NCI-H2227 treated with DMSO at 0.1 percent for 48 hours (cell line): ENCODE data around the gene GPR63.

Experiments used
- DNase-seq: peaks from one replicate; lab custom pipeline; 2025; lab: John Stamatoyannopoulos, UW

The GPR63 gene

DNA sequence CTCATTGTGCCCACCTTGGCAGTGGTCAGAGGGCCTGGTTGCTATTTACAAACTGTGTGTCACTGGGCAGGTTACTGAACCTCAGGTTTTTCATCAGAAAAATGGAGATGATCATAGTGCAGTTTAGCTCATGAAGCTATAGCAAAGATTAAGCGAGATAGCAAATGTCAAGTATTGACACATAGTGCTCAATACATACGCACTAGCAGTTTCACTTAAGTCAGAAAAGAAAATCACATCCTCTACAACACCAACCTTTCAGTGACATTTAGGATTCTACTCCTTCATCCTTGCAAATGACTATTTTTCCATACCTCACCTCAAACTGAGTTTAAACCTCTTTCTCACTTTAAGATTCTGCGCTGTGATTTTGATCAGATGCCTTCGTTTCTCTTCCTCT, 16.2 kb downstream of the GPR63 start:
- DNase-seq, result no peak

- DNase-seq, result no peak
Measured at GRCh38 chr6:96816301-96816817, 20.9 kb downstream of the GPR63 start.

- DNase-seq, result no peak
Measured at GRCh38 chr6:96814625-96815024, 22.7 kb downstream of the GPR63 start.

DNA sequence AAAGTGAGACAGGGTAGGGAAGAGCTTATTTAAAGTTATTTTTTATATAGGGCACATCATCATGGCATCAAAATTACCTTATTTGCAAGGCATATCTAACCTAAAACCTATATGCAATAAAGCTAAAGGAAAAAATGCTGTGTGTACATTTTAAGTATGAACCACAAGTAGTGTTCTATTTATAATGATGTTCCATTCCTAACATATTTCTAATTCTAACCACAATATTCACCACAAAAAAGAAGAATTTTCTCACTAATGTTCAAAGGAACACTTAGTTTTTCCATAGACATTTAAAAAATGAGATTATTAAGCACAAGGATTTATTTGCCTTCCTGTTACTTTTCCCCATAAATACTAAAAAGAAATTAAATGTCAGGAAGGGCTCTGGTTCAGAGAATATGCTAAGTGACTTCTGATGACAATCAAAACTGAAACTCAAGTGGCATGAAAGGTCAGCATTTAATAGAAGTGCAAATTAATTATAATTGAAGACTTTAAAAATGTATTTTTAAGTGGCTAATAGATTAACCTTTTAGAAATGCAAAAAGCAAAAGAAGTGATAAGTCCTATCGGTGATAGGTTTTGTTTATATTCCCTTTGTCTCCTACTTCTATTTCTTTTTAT, 25.1 kb downstream of the GPR63 start:
- no peak for DNase-seq

DNA sequence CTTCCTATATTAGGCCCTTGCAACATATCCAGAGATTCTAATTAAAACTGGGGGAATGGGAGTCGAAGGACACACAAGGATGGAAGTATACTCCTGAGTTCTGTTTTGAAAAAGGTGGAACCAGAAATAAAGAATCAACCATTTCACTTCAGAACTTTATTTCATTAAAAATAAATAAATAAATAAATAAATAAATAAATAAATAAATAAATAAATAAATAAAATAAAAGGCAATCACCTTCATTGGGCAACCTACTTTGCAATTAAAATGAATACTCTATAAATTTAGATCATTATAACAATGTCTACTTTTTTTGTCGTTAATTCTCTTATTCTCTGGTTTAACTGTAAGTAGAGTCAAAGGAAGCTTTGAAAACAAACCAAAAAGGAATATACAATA, 25.6 kb downstream of the GPR63 start:
- DNase-seq, result no peak

DNA sequence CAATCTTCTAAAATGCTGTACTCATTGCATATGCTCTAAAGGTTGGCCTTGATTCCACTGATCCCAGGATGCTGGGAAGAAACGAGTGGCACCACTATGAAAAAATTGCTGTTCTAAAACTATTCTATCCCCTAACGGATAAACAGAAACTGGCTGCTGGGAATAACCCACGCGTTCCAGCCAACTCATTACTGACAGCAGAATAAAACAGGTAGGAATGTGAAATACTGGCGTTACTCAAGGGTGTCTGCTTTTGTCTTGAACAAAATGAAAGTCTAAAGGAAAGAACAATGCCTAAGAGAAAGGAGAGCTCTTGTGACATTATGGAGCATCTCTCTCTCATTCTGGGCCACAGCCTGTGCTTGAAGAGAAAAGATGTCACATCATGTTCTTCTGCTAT, 26.1 kb downstream of the GPR63 start:
- no peak for DNase-seq

DNA sequence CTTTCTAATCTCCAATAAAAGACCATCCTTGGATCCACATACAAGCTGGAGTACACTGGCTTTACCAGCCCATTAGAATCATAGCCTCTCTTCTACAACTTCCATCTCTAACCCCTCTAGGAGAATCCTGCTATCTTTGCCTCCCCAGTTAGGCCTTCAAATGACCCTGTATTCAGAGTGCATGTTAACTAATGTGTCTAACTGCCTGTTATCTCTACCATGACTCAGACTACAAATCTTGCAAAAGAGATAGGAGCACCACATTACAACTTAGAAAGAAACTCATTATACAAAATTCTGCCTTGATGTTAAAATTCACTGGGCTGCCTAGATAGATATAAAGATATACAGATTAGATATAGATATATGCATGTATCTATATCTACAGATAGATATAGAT, 28.2 kb downstream of the GPR63 start:
- no peak for DNase-seq

GRCh38 chr6:96803106-96803481, 34.2 kb downstream of the GPR63 start:
- no peak for DNase-seq

- DNase-seq, result no peak
Measured at GRCh38 chr6:96795481-96795880, 41.8 kb downstream of the GPR63 start.

DNA sequence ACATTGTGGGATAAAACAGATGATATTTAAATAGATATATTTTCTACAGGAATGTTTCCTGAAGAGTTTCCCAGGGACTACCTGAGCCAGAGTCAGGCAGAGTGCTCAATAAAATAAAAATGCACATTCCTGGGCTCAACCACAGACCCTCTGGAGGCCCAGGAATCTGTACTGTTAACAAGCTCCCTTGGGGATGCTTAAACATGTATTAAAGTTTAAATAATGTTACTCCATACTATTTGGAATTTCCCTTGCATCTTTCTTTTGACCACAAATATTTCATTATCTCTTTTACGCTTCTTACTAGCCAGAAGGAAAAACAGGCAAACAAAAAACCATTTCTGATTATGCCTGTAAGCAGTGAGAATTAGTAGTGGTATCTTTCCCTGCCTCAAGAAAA, 42.3 kb downstream of the GPR63 start:
- no peak for DNase-seq

DNA sequence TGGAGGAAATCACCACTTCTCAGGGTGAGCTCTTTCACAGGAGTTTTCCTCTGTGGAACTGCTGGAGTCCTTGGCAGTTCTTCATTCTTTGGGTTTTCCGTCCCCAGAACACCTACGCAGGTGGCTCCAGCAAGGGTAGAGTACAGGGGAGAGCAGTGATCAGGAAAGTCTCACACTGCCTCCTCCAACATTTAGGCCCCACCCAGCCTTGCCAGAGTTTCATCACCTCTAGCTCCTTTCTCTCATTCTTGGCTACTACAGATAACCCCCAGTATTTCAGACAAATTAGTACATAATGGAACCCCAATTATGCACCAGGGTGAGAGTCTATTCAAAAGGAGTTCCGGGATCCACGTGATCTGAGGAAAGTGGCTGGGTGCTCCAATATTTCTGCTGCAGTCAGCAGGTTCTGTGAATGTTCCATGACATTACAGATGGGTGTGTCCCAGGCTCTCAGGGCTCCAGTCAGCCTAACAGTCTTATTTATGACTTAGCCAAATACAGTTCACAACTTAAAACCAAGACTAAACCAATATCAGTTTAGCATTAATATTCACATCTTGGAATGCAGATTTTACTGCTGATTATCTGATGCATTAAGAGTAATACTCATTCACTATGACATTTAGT, 44.6 kb downstream of the GPR63 start:
- no peak for DNase-seq

DNA sequence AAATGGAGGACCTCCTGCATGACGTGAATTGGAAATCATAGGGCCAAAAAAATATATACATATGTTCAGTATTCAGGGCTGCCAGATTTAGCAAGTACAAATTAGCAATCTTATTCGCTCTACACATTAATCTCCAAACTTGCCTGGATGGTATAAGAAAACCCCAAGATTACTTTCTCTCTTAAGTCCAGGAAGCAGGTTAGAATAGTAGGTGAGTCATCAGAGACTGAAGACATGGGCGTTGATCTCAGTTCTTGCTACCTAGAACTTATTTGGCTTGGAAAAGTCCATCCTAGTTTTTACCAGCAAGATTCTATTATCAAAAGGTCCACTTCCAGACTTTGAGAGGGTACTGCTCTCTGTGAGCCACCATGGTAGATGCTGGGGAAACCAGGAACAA, 47.4 kb downstream of the GPR63 start:
- no peak for DNase-seq

- peak; percentile 7 for DNase-seq
Measured at GRCh38 chr6:96787846-96788580, 49.3 kb downstream of the GPR63 start.

DNA sequence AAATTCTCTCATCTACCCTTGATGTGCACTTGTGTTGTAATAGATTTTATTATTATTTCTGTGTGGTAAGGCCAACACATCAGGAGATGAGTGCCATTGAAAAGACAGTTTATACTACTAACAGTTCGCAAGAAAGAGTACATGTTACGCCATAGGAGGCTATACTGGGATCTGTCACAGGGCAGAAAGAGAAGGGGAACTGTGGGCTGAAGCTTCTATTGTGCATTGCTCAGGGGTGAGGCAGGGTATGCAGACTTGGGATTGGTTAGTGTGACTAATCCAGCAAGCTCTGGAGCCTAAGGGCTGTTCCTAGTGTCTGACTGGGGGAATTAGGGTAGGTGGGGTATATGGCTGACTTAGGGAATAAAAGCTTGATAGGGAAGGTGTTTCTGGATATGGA, 50.9 kb downstream of the GPR63 start:
- DNase-seq, result no peak

DNA sequence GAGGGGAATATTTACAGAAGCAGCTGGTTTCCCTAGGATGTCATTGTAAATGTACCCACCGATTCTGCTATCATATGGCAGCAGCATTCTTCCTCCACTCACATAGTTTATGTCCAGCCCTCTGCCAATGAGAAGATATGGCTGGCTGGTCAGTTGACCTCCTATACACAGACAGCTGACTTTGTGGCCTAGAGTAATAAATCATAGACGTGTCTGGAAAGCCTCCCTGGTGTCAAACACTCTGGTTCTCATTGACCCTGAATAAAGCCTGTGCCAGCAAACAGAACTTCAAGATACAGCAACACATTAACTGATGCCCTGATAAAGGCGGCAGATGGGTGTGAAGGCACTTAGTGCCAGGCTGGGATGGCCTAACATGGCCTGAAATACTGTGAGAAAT, 52.6 kb downstream of the GPR63 start:
- DNase-seq, result no peak

DNA sequence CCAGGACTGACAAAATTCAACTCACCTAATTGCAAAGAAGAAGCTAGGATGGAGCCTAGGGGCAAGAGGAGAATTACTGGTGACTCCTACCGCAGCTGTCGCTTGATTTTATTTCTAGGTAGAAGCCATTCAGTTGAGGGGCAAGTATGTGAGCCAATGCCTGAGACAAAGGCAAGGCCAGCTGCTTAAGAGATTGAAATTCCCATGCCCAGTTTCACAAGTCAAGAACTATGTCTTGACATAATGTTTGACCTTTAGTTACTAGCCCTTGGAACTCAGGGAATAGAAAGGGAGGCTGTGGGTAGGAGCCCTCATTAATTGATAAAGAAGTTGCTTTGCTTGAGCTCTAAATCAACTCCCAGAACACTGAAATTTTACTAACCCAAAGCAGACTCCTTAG, 54.0 kb downstream of the GPR63 start:
- DNase-seq, result no peak

DNA sequence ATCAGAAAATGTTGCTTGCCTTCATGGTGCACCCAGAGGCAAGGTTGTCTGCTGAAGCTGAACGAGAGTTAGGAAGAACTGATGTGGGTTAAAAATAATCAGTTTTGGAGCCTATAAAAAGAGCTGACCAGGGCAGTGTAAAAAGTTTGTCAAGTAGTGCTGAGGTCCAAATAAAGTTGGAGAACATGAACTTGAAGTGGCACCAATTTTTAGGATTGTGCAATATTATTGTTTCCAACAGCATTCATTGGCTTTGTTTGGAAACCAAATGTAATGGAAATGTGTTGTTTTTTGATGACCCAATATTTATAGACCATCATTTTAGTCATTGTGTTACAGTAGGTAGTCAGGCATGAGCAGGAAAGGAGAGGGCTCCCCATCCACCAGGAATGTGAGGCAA, 55.7 kb downstream of the GPR63 start:
- no peak for DNase-seq

- no peak for DNase-seq
Measured at GRCh38 chr6:96777113-96777512, 60.2 kb downstream of the GPR63 start.

- no peak for DNase-seq
Measured at GRCh38 chr6:96775727-96776400, 61.4 kb downstream of the GPR63 start.

GRCh38 chr6:96766769-96767168, 70.5 kb downstream of the GPR63 start:
- no peak for DNase-seq

GRCh38 chr6:96762599-96762998, 74.7 kb downstream of the GPR63 start:
- no peak for DNase-seq

DNA sequence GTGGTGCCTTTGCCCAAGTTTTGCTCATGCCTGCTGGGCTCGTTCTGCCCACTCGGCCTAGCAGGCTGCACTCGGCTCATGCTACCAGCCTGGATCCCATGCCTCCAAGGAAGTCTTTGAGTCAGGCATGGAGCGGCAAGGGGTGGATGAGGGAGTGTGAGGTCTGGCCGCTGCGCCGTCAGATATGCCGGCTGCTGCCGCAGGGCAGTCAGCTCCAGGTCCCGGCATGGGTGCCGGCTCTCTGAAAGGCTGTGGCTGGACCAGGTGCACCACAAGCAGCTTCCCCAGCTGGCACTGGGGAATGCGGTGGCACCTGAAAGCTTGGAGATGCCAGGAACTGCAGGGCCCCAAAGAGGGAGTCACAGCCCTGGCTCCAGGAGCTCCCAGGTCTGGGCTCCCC, 75.5 kb downstream of the GPR63 start:
- no peak for DNase-seq

DNA sequence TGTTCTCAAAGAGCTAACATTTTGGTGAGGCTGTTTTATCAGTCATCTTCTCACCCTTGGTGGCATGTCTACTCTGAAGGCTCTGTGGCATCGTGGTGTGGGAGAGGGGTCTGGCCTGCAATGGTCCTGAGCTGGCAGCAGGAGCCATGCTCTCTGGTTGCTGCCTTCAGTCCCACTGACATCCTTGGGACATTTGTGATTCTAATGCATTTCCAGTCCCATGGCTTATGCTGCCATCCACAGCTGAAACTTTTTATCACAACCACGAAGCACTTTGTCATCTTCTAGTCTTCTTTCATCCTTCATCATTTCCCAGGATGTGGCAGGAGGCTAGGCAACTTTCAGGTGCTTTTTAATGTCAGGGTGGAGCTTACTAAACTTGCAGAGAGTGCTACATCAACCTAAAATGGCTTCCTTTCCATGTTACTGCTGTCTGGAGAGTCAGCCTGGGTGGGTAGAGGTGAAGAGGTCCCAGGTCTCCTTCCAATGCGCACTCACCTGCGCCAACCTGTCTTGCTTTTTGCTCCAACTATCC, 77.1 kb downstream of the GPR63 start:
- DNase-seq, result no peak
